Amniotic stem cell (primary cell): Measurements from ENCODE around the gene TOM1L2.
"Not testable (repeated sequence)": the region's sequence is repeated elsewhere in the genome, so short reads cannot be mapped to it uniquely, and the experiment has no call there.

Source experiments
- DNase-seq: peaks from one replicate; lab custom pipeline; 2025; lab: John Stamatoyannopoulos, UW

The TOM1L2 gene

GRCh38 chr17:17972126-17972951 is at the start of gene TOM1L2, which contains the start of gene DRC3:
TSS of gene TOM1L2 (minus strand) at chr17:17972400. CDS start at chr17:17972313, 87 bp downstream.
TSS of gene DRC3 (plus strand) at chr17:17972862. CDS start at chr17:17977599, 4,737 bp downstream.
- peak; percentile 100 for DNase-seq

GRCh38 chr17:18021372-18021771 is 49.2 kb upstream of the TOM1L2 start:
- no peak for DNase-seq

GRCh38 chr17:18020971-18021370 is 48.8 kb upstream of the TOM1L2 start:
- no peak for DNase-seq

DNA sequence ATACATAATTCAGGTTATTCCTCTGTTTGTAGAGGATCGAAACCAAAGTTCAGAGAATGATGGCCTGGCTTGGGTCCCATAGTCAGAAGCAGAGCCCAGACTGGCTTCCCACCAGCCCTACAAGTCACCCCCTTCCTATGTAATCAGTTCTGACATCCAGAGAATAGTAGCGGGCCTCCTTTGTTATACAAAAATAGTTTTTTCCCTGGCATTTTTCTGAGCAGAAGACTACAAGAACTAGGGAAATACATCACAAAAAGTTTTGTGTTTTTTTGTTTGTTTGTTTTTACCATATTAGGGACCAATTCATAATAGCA is 47.6 kb upstream of the TOM1L2 start:
- DNase-seq: no peak

GRCh38 chr17:18018411-18018921 is 46.3 kb upstream of the TOM1L2 start:
- no peak for DNase-seq

- DNase-seq: no peak
These were observed 45.8 kb upstream of the TOM1L2 start for GRCh38 chr17:18017958-18018357.

DNA sequence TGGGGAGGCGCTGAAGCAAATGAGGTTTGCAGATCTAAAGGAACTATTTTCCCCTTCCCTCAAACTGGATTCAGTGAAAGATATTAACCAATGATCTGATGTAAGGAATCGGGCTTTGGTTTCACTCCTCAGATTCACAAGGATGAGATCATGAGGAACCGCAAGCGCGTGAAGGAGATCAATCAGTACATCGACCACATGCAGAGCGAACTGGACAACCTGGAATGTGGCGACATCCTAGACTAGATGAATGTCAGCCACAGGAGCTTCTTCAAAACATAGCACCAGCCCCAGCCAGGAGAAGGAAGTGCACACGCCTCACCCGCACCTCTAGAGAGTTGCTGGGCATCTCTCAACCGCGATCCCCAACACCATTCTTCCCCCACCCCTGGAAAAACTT is 44.2 kb upstream of the TOM1L2 start:
- DNase-seq: no peak

DNA sequence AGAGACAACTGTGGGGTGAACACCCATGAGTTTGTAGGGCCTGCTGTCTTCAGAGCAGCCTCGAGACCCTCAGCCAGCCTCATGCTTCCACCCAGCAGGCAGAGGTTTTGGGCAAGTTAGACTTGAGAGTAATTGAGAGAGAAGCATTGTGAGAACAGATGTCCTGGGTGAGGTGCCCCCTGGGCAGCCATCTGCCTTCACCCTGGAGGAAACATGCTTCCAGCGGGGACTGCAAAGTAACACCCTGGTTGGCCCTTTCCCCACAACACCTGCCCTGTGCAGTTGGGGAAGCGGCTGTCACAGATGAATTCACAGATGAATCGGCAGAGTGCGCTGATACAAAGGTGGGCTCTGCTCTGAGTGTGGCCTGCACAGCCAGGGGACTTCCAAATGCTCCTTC is 43.4 kb upstream of the TOM1L2 start:
- no peak for DNase-seq

DNA sequence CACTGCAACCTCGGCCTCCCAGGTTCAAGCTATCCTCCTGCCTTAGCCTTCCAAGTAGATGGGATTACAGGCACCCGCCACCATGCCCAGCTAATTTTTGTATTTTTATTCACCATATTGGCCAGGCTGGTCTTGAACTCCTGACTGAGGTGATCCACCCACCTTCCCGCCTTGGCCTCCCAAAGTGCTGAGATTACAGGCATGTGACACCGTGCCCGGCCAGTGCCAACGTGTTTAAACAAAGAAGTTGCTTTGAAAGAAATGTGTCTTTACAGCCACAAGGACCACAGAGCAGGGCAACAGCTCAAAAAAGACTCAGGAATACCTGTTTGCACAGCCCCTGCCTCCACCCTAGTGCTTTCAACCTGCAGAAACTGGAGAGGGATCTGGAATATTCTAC is 41.8 kb upstream of the TOM1L2 start:
- DNase-seq: no peak

DNA sequence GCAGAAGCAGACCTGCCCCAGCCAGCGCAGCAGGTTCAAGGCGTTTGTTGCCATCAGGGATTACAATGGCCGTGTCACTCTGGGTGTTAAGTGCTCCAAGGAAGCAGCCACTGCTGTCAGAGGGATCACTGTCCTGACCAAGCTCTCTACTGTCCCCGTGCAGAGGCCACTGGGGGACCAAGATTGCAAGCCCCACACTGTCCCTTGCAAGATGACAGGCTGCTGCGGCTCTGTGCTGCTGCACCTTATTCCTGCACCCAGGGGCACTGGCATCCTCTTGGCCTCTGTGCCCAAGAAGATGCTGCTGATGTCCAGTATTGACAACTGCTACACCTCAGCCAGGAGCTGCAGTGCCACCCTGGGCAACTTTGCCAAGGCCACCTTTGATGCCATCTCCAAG is 39.1 kb upstream of the TOM1L2 start:
- no peak for DNase-seq

DNA sequence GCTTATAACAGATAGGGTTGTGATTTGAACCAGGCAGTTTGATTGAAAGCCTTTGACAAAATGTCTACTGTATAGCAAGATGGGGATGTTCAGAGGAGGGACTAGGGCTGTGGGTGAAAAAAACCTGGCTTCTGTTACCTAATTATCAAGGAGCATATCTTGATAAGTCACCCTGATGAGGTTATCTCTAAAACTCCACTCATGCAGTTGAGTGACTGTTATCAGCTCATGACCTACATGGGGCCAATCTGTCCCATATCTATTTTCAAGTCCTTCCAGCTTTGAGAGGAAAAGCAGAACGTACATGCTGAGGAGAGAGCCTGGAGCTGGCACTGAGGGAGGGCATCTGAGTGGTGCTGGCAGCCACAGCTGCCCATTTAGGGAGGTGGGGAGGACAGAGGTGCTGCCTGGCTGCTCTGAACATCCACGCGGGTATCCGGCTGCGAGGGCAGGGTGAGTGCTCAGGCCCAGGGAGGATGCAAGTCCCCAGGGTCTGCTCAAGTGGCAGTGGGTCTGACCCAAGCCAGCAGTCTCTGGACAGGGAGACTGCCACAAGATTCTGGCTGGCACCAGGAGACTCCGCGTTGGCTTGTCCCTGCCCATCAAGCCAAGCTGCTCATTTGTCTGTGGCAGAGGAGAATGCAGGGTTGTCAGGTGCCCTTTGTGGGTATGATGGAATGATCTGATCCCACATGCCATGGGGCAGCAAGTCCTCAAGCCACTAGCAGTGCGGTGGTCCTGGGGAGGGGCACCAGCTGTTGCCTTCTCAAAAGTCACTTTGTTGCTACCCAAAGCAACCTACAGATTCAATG is 37.6 kb upstream of the TOM1L2 start:
- DNase-seq: no peak

GRCh38 chr17:18008496-18009268 is 36.5 kb upstream of the TOM1L2 start:
- peak; percentile 19 for DNase-seq

GRCh38 chr17:18006495-18007239 is 34.5 kb upstream of the TOM1L2 start:
- DNase-seq: no peak

GRCh38 chr17:18005496-18005895 is 33.3 kb upstream of the TOM1L2 start:
- no peak for DNase-seq

- no peak for DNase-seq
These were observed 32.7 kb upstream of the TOM1L2 start for GRCh38 chr17:18004884-18005305.

GRCh38 chr17:18004345-18004744 is 32.1 kb upstream of the TOM1L2 start:
- DNase-seq: no peak

- DNase-seq: no peak
These were observed 30.0 kb upstream of the TOM1L2 start for GRCh38 chr17:18002171-18002570.

DNA sequence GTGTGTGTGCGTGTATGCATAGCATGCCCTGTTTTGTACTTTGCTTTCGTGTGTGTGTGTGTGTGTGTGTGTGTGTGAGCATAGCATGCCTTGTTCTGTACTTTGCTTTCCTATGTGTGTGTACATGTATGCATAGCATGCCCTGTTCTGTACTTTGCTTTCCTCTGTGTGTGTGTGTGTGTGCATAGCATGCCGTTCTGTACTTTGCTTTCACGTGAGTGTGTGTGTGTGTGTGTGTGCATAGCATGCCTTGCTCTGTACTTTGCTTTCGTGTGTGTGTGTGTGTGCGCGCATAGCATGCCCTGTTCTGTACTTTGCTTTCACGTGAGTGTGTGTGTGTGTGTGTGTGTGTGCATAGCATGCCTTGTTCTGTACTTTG is 27.8 kb upstream of the TOM1L2 start:
- no peak for DNase-seq

- DNase-seq: no peak
These were observed 27.3 kb upstream of the TOM1L2 start for GRCh38 chr17:17999364-18000029.

DNA sequence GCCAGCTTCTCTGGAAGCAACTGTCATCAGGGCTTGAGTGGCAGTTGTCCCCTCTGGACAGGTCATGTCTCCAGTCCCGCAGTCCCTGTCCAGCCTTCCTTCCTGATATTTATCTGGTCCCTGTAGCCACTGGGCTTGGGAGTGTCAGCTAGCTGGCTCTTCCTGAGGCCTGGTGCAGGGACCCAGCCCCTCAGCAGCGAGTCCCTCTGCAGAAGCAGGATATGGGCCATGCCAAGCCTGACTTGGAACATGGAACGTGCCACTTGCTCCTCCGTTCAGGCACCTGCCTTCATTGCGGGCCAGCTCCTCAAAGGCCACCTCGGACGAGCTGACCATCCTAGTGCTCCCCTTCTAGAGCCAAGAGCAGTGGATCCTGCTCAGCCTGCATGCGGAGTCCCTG is 26.7 kb upstream of the TOM1L2 start:
- no peak for DNase-seq

DNA sequence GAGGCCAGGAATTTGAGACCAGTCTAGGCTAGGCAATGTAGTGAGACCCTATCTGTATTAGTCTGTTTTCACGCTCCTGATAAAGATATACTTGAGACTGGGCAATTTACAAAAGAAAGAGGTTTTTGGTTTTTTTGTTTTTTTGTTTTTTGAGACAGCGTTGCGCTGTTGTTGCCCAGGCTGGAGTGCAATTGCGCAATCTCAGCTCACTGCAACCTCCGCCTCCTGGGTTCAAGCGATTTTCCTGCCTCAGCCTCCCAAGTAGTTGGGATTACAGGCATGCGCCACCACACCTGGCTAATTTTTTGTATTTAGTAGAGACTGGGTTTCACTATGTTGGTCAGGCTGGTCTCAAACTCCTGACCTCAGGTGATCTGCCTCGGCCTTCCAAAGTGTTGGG is 23.7 kb upstream of the TOM1L2 start:
- not testable (repeated sequence) for DNase-seq
